CD4-positive, alpha-beta T cell (primary cell): Measurements from ENCODE around the gene PDE8A. TPM values are rescaled to one million over a fixed set of nuclear protein-coding genes. Genes with fewer than 3 reads are reported as not detected.

Experiments used
- ATAC-seq: fragments of 200-7000 bp; cut with Tn5 transposase; one replicate; pipeline ENCODE4 v1.10.0; 2022; ENCODE audit warnings: mild to moderate bottlenecking; ENCODE audit not compliant: poor library complexity
- CTCF ChIA-PET: fragments of 350-600 bp; sonication (Branson Sonifier 250); formaldehyde crosslinking; loops from one replicate; lab custom pipeline; 2021; ENCODE audit warnings: antibody characterized with exemption, inconsistent platforms; lab: Charles Lee
- POLR2A ChIA-PET: fragments of 350-600 bp; sonication (Branson Sonifier 250); formaldehyde crosslinking; loops from one replicate; lab custom pipeline; 2021; ENCODE audit warnings: antibody characterized with exemption, inconsistent platforms; lab: Charles Lee
- DNase-seq, 14 experiments: peaks; one replicate each; pipeline ENCODE4 v3.0.0-alpha.2; 2013 to 2020; ENCODE audit warnings: mixed read lengths in 2 of 14
- H3K27ac ChIP-seq, 2 donors: one replicate each; pipeline versions ENCODE4 v1.5.1 to v1.7.0; 2013; ENCODE audit warnings: low read length in 2 of 2, low read depth in 1 of 2, mild to moderate bottlenecking in 1 of 2
- H3K27me3 ChIP-seq, 2 experiments: 1 replicate in 1 of 2; 2 replicates in 1 of 2; pipeline versions ENCODE4 v1.6.1 to v1.7.0; 2013; ENCODE audit warnings: low read length in 2 of 2, control low read depth in 1 of 2, mild to moderate bottlenecking in 1 of 2, moderate library complexity in 1 of 2; ENCODE audit not compliant: insufficient read depth in 2 of 2, control insufficient read depth in 1 of 2
- H3K36me3 ChIP-seq: one replicate; pipeline ENCODE4 v1.6.1; 2013; ENCODE audit warnings: low read length, control low read depth; ENCODE audit not compliant: insufficient read depth
- H3K4me1 ChIP-seq: one replicate; pipeline ENCODE4 v1.6.1; 2013; ENCODE audit warnings: low read length, control low read depth; ENCODE audit not compliant: insufficient read depth
- H3K4me3 ChIP-seq: one replicate; pipeline ENCODE4 v1.5.1; 2013; ENCODE audit warnings: mild to moderate bottlenecking, low read length, moderate library complexity
- H3K9me3 ChIP-seq, 2 experiments: 1 replicate in 1 of 2; 2 replicates in 1 of 2; pipeline versions ENCODE4 v1.6.1 to v1.7.0; 2013; ENCODE audit warnings: low read length in 2 of 2, mild to moderate bottlenecking in 2 of 2, control low read depth in 1 of 2, moderate library complexity in 1 of 2; ENCODE audit not compliant: control insufficient read depth in 1 of 2, insufficient read depth in 1 of 2
- H3K27ac Mint-ChIP-seq: one replicate; pipeline ENCODE4 v1.8.0; 2020; ENCODE audit warnings: mixed read lengths
- H3K27me3 Mint-ChIP-seq: one replicate; pipeline ENCODE4 v1.8.0; 2021; ENCODE audit warnings: mixed read lengths
- H3K36me3 Mint-ChIP-seq: one replicate; pipeline ENCODE4 v1.8.0; 2021; ENCODE audit warnings: low read depth, mixed read lengths
- H3K4me1 Mint-ChIP-seq: one replicate; pipeline ENCODE4 v1.8.0; 2021; ENCODE audit warnings: low read depth, mixed read lengths
- H3K4me3 Mint-ChIP-seq: one replicate; pipeline ENCODE4 v1.8.0; 2020; ENCODE audit warnings: mild to moderate bottlenecking, mixed read lengths
- H3K9me3 Mint-ChIP-seq: one replicate; pipeline ENCODE4 v1.8.0; 2020; ENCODE audit warnings: mixed read lengths
- CTCF ChIP-seq: fragments of 200-600 bp; IDR thresholded peaks from one replicate; pipeline ENCODE4 v1.8.0; 2022; ENCODE audit warnings: antibody characterized with exemption, mild to moderate bottlenecking
- intact Hi-C, 2 experiments: fragments of 100-400 bp; cut with DNase I in 1 of 2; cut with micrococcal nuclease in 1 of 2; formaldehyde crosslinking; loops; one replicate each; pipeline versions ENCODE4 v1.15.1 to v1.9.0; 2023 to 2025; cut with DNase I, micrococcal nuclease
- total RNA-seq, 174 experiments: library from RNA in 2 of 174; stranded (reverse) in 2 of 174; gene quantifications; one replicate each; pipeline ENCODE4 v1.2.3 and lab custom pipeline; 2021 to 2026

The PDE8A gene
- total RNA-seq, 2 experiments from 2014 or later, result 29.8 to 34.3 TPM

- intact Hi-C loops, result loop anchor here (5.0 to 10.0 kb wide), 3 partner anchors 53 to 387 kb away; partner anchors contain the start of gene ZSCAN2 (in 1 of the 2)
- H3K4me3 Mint-ChIP-seq, result peak overlapping the region; percentile 72
- H3K27me3 Mint-ChIP-seq, result no peaks in the 10 kb centered on the region
These were observed 7.4 kb downstream of the PDE8A start for GRCh38 chr15:84988909-84989644.

DNA sequence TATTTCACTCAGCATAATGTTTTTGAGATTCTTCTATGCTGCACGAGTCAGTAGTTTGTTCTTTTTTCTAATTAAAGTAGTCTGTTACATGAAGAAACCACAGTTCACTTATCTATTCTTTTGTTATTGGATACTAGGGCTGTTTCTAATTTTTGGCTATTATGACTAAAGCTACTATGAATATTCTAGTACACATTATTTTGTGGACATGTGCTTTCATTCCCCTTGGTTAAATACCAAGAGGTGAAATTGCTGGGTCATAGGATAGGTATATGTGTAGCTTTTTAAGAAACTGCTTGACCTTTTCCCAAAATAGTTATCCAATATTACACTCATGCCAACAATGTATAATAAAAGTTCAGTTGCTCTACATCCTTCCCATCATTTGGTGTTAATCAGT, 8.9 kb downstream of the PDE8A start:
- H3K4me3 Mint-ChIP-seq, result no peak overlapping the region

More at GRCh38 chr15:84988909-84989644, 7.4 kb downstream of the PDE8A start:
- peaks cover 43% of the 10 kb centered on the region for H3K4me1 ChIP-seq
- H3K4me3 ChIP-seq, result no peak overlapping the region
- peaks cover 76% of the 10 kb centered on the region for H3K4me1 Mint-ChIP-seq
- H3K36me3 Mint-ChIP-seq, result no peaks in the 10 kb centered on the region
- no peak for TF ChIP-seq CTCF
- DNase-seq (no peak), ATAC-seq (no peak)
- ChIA-PET CTCF (interaction anchor here (1.4 to 1.6 kb wide), 2 partner anchors 22 to 34 kb away, joined by 4 to 9 read pairs; no protein-coding TSS in a partner anchor), POLR2A (interaction anchor here (1.0 to 2.5 kb wide), 9 partner anchors 9 to 335 kb away, joined by 3 to 18 read pairs (median 4); partner anchors contain the start of genes PDE8A and WDR73)
- H3K27me3 ChIP-seq, result no peaks in the 10 kb centered on the region
- H3K9me3 ChIP-seq, result no peaks in the 10 kb centered on the region
- no peaks in the 10 kb centered on the region for H3K36me3 ChIP-seq
- H3K9me3 Mint-ChIP-seq, result no peaks in the 10 kb centered on the region
- peak overlapping the region in 1 of 2 donors; percentile 80 for H3K27ac ChIP-seq
- H3K27ac Mint-ChIP-seq, result peak overlapping the region; percentile 86

More for the DNA sequence above, 8.9 kb downstream of the PDE8A start:
- H3K4me1 ChIP-seq, result peaks cover 43% of the 10 kb centered on the region
- CTCF ChIA-PET, result interaction anchor here (1.8 kb wide), 1 partner anchor 25 kb away, joined by 3 read pairs; no protein-coding TSS in a partner anchor
- Mint-ChIP-seq H3K4me1 (peaks cover 71% of the 10 kb centered on the region), H3K36me3 (peaks cover 4% of the 10 kb centered on the region), H3K27ac (no peak overlapping the region), H3K9me3 (no peaks in the 10 kb centered on the region), H3K27me3 (no peaks in the 10 kb centered on the region)
- no peak overlapping the region for H3K4me3 ChIP-seq
- POLR2A ChIA-PET, result interaction anchor here (2.4 kb wide), 1 partner anchor 10 kb away, joined by 12 read pairs; the partner anchor contains the start of gene PDE8A
- DNase-seq (no peak), ATAC-seq (no peak)
- TF ChIP-seq CTCF, result no peak
- H3K27ac ChIP-seq, result no peak overlapping the region
- H3K36me3 ChIP-seq, result no peaks in the 10 kb centered on the region
- H3K9me3 ChIP-seq, result no peaks in the 10 kb centered on the region
- H3K27me3 ChIP-seq, result no peaks in the 10 kb centered on the region
- intact Hi-C loops, result no loop called here
